HepG2 (cell line): ENCODE data around the gene STEAP1B. TPM values are rescaled to one million over a fixed set of nuclear protein-coding genes. Genes with fewer than 3 reads are reported as not detected.

Experiments used
- ARNT2 ChIP-seq: sonication (generic); formaldehyde crosslinking; IDR thresholded peaks from 2 replicates; pipeline ENCODE4 v1.8.0; 2022; ENCODE audit warnings: mild to moderate bottlenecking, low read depth, missing genetic modification reagents, moderate library complexity
- ASH2L ChIP-seq: fragments of 300-600, 200-600 bp; sonication (generic); IDR thresholded peaks from 2 replicates; pipeline ENCODE4 v1.7.0; 2017; ENCODE audit warnings: low read depth, mild to moderate bottlenecking, moderate library complexity, mixed read lengths, low read length; ENCODE audit not compliant: insufficient read length
- CBX5 ChIP-seq: sonication (generic); formaldehyde crosslinking; IDR thresholded peaks from 2 replicates; pipeline ENCODE4 v1.4.0; 2020; ENCODE audit warnings: missing genetic modification reagents, borderline replicate concordance
- GZF1 ChIP-seq: sonication (generic); formaldehyde crosslinking; IDR thresholded peaks from 2 replicates; pipeline ENCODE4 v1.5.1; 2020; ENCODE audit warnings: mild to moderate bottlenecking, missing genetic modification reagents
- HES4 ChIP-seq: sonication (generic); formaldehyde crosslinking; IDR thresholded peaks from 2 replicates; pipeline ENCODE4 v1.9.0; 2021; ENCODE audit warnings: mild to moderate bottlenecking, missing genetic modification reagents, borderline replicate concordance
- LCORL ChIP-seq, 2 experiments: fragments of 450-650 bp in 1 of 2; sonication (generic) in 1 of 2; formaldehyde crosslinking in 1 of 2; IDR thresholded peaks; 2 replicates each; pipeline versions ENCODE4 v1.5.0 to v1.6.1; 2017 to 2020; ENCODE audit warnings: antibody characterized with exemption in 1 of 2, missing genetic modification reagents in 1 of 2
- PAWR ChIP-seq: sonication (generic); formaldehyde crosslinking; IDR thresholded peaks from 2 replicates; pipeline ENCODE4 v1.4.0; 2020; ENCODE audit warnings: missing genetic modification reagents, mild to moderate bottlenecking, borderline replicate concordance
- PHB2 ChIP-seq: fragments of 450-650 bp; IDR thresholded peaks from 2 replicates; pipeline ENCODE4 v1.6.1; 2018; ENCODE audit not compliant: partially characterized antibody
- RBFOX2 ChIP-seq: fragments of 200-400 bp; formaldehyde crosslinking; IDR thresholded peaks from 2 replicates; pipeline ENCODE4 v1.6.1; 2017; ENCODE audit warnings: low read depth, mild to moderate bottlenecking, low read length
- XBP1 ChIP-seq: sonication (generic); formaldehyde crosslinking; IDR thresholded peaks from 2 replicates; pipeline ENCODE4 v1.5.0; 2020; ENCODE audit warnings: missing genetic modification reagents
- XRCC5 ChIP-seq: fragments of 200-400 bp; formaldehyde crosslinking; optimal IDR thresholded peaks from 2 replicates; pipeline ENCODE3; 2017; ENCODE audit warnings: mild to moderate bottlenecking, low read length
- ZNF10 ChIP-seq: sonication (generic); formaldehyde crosslinking; IDR thresholded peaks from 2 replicates; pipeline ENCODE4 v1.4.0; 2020; ENCODE audit warnings: mild to moderate bottlenecking, low read depth, missing genetic modification reagents, borderline replicate concordance
- ZNF274 ChIP-seq: sonication (generic); formaldehyde crosslinking; IDR thresholded peaks from 2 replicates; pipeline ENCODE4 v1.5.1; 2020; ENCODE audit warnings: mild to moderate bottlenecking, missing genetic modification reagents
- ZNF296 ChIP-seq: sonication (generic); formaldehyde crosslinking; conservative IDR thresholded peaks from 2 replicates; pipeline ENCODE4 v1.5.0; 2020; ENCODE audit warnings: mild to moderate bottlenecking, missing genetic modification reagents
- ZNF337 ChIP-seq: sonication (generic); formaldehyde crosslinking; IDR thresholded peaks from 2 replicates; pipeline ENCODE4 v1.5.1; 2020; ENCODE audit warnings: missing genetic modification reagents, low read depth, mild to moderate bottlenecking, borderline replicate concordance
- ZNF33A ChIP-seq: sonication (generic); formaldehyde crosslinking; IDR thresholded peaks from 2 replicates; pipeline ENCODE4 v1.5.1; 2020; ENCODE audit warnings: missing genetic modification reagents, mild to moderate bottlenecking, moderate library complexity, borderline replicate concordance
- ZNF792 ChIP-seq: IDR thresholded peaks from 2 replicates; pipeline ENCODE4 v1.6.1; 2016
- polyA plus RNA-seq, 8 experiments: library from polyadenylated mRNA; depleted of rRNA in 3 of 8; stranded (reverse) in 7 of 8; unstranded in 1 of 8; fragments of >200 nt; fragmentation: Illumina TruSeq in 4 of 8; extraction: Trizol in 4 of 8; gene quantifications; 2 replicates each; pipeline versions ENCODE4 v1.2.1 to v1.2.3, GENCODE V29; 2011 to 2016; ENCODE audit warnings: low read depth in 4 of 8, missing spikeins in 1 of 8, mixed read lengths in 1 of 8; ENCODE audit not compliant: insufficient read depth in 1 of 8
- total RNA-seq, 5 experiments: library from RNA; depleted of rRNA; stranded (reverse); fragments of >200 nt; fragmentation: Illumina TruSeq; extraction: Trizol; gene quantifications; 2 replicates each; pipeline ENCODE4 v1.2.3, GENCODE V29; 2016; ENCODE audit warnings: low read depth in 1 of 5
- TF ChIP-seq, protein P1 (sequence below): sonication (generic); formaldehyde crosslinking; IDR thresholded peaks from 2 replicates; pipeline ENCODE4 v1.4.0; 2020; ENCODE audit warnings: missing genetic modification reagents, mild to moderate bottlenecking, borderline replicate concordance
- TF ChIP-seq, protein P2 (sequence below): sonication (generic); formaldehyde crosslinking; IDR thresholded peaks from 2 replicates; pipeline ENCODE4 v1.4.0; 2020; ENCODE audit warnings: missing genetic modification reagents, borderline replicate concordance
- TF ChIP-seq, protein P3 (sequence below): sonication (generic); formaldehyde crosslinking; IDR thresholded peaks from 2 replicates; pipeline ENCODE4 v1.4.0; 2020; ENCODE audit warnings: missing genetic modification reagents, mild to moderate bottlenecking, borderline replicate concordance
- TF ChIP-seq, protein P4 (sequence below): sonication (generic); formaldehyde crosslinking; IDR thresholded peaks from 2 replicates; pipeline ENCODE4 v1.4.0; 2020; ENCODE audit warnings: missing genetic modification reagents
- TF ChIP-seq, protein P5 (sequence below): IDR thresholded peaks from 2 replicates; pipeline ENCODE4 v1.6.1; 2016; ENCODE audit warnings: missing genetic modification reagents, missing compliant biosample characterization

Gene STEAP1B
- total and polyA plus RNA-seq, 2 of the 13 experiments (the other 11 are each of a cell fraction or from before 2014, with no cell fraction given), result not detected

DNA sequence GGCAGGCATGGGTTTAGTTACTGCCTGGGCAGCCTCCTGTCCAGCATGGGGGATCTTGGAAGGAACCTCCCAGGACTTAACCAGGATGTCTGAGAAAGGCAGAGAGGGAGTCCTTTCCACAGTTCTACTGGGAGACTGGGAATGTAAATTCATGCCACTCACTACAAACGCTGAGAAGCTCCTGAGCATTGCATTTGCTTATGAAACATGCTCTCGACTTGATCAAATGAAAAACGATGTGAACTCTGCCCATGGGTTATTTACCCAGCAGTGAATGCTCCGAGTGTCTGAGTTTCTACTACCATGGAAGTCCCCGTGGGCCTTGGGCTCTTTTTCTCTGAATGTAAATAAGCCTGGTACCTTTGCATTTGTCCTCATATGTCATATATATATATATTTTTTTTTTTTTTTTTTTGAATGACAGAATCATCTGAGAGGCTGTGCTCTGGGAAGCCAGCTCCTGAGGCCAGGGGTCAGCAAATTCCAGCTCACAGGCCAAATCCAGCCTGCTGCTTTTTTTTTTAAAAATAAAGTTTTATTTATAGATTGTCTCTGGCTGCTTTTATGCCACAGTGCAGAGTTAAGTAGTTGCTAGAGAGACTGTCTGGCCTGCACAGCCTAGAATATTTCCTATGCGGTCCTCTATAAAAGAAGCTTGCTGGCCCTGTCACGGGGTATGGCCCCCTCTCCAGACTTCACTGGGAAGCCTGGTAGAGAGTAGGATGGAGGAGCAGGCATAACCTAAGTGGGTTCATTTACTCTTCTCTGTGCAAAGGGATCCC, 121.6 kb downstream of the STEAP1B start (continued):
- TF ChIP-seq, protein P1, sequence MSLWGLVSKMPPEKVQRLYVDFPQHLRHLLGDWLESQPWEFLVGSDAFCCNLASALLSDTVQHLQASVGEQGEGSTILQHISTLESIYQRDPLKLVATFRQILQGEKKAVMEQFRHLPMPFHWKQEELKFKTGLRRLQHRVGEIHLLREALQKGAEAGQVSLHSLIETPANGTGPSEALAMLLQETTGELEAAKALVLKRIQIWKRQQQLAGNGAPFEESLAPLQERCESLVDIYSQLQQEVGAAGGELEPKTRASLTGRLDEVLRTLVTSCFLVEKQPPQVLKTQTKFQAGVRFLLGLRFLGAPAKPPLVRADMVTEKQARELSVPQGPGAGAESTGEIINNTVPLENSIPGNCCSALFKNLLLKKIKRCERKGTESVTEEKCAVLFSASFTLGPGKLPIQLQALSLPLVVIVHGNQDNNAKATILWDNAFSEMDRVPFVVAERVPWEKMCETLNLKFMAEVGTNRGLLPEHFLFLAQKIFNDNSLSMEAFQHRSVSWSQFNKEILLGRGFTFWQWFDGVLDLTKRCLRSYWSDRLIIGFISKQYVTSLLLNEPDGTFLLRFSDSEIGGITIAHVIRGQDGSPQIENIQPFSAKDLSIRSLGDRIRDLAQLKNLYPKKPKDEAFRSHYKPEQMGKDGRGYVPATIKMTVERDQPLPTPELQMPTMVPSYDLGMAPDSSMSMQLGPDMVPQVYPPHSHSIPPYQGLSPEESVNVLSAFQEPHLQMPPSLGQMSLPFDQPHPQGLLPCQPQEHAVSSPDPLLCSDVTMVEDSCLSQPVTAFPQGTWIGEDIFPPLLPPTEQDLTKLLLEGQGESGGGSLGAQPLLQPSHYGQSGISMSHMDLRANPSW (CRISPR knock-in tag), result no peak
- TF ChIP-seq XRCC5 (peak; percentile 16), ZNF10 (CRISPR knock-in tag) (no peak), PAWR (CRISPR knock-in tag) (no peak), GZF1 (CRISPR knock-in tag) (no peak), LCORL (IDR thresholded peaks at IDR 0.05) (no peak), LCORL (CRISPR knock-in tag; IDR thresholded peaks at IDR 0.05) (no peak), PHB2 (no peak), XBP1 (CRISPR knock-in tag) (no peak), CBX5 (CRISPR knock-in tag) (no peak), ZNF792 (CRISPR knock-in tag) (no peak), ZNF296 (CRISPR knock-in tag) (no peak), HES4 (CRISPR knock-in tag) (no peak), ASH2L (peak; percentile 43), ZNF33A (no peak), ZNF274 (CRISPR knock-in tag) (no peak), RBFOX2 (0 out of 2 replicates have a peak, but pooled peaks have one; percentile 23), ZNF337 (no peak), ARNT2 (CRISPR knock-in tag) (no peak)
- TF ChIP-seq, protein P2, sequence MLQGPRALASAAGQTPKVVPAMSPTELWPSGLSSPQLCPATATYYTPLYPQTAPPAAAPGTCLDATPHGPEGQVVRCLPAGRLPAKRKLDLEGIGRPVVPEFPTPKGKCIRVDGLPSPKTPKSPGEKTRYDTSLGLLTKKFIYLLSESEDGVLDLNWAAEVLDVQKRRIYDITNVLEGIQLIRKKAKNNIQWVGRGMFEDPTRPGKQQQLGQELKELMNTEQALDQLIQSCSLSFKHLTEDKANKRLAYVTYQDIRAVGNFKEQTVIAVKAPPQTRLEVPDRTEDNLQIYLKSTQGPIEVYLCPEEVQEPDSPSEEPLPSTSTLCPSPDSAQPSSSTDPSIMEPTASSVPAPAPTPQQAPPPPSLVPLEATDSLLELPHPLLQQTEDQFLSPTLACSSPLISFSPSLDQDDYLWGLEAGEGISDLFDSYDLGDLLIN, result no peak
- TF ChIP-seq, protein P3, sequence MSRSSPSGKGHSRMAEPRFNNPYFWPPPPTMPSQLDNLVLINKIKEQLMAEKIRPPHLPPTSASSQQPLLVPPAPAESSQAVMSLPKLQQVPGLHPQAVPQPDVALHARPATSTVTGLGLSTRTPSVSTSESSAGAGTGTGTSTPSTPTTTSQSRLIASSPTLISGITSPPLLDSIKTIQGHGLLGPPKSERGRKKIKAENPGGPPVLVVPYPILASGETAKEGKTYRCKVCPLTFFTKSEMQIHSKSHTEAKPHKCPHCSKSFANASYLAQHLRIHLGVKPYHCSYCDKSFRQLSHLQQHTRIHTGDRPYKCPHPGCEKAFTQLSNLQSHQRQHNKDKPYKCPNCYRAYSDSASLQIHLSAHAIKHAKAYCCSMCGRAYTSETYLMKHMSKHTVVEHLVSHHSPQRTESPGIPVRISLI (CRISPR knock-in tag), result no peak
- TF ChIP-seq, protein P4, sequence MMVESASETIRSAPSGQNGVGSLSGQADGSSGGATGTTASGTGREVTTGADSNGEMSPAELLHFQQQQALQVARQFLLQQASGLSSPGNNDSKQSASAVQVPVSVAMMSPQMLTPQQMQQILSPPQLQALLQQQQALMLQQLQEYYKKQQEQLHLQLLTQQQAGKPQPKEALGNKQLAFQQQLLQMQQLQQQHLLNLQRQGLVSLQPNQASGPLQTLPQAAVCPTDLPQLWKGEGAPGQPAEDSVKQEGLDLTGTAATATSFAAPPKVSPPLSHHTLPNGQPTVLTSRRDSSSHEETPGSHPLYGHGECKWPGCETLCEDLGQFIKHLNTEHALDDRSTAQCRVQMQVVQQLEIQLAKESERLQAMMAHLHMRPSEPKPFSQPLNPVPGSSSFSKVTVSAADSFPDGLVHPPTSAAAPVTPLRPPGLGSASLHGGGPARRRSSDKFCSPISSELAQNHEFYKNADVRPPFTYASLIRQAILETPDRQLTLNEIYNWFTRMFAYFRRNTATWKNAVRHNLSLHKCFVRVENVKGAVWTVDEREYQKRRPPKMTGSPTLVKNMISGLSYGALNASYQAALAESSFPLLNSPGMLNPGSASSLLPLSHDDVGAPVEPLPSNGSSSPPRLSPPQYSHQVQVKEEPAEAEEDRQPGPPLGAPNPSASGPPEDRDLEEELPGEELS (CRISPR knock-in tag), result peak; percentile 56
- TF ChIP-seq, protein P5, sequence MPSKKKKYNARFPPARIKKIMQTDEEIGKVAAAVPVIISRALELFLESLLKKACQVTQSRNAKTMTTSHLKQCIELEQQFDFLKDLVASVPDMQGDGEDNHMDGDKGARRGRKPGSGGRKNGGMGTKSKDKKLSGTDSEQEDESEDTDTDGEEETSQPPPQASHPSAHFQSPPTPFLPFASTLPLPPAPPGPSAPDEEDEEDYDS, result no peak
